ENCODE data around the gene VPS39. TPM values are rescaled to one million over a fixed set of nuclear protein-coding genes. Genes with fewer than 3 reads are reported as not detected.

VPS39 gene
- total and polyA plus RNA-seq, 2 of the 8 experiments (the other 6 are each of a cell fraction or from before 2014, with no cell fraction given) = 34.4 to 36.6 TPM

GRCh38 chr15:42152196-42152920, 55.7 kb downstream of the VPS39 start:
- Histone ChIP-seq H2BK20ac (ENCODE audit: low read length) (no peak overlapping the region), H4K20me1 (replicated peaks in 1 of 2; ENCODE audit: control insufficient read depth in 1 of 2, insufficient read depth in 2 of 2, low read length in 2 of 2) (peaks cover 0 to 6% of the 10 kb centered on the region in 2 experiments), H2BK120ac (replicated peaks; ENCODE audit: low read depth, low read length) (no peak overlapping the region), H4K8ac (ENCODE audit: extremely low read depth, insufficient read depth, low read length) (no peak overlapping the region), H3K27me3 (replicated peaks in 1 of 4; ENCODE audit: control insufficient read depth in 3 of 4, extremely low read depth in 1 of 4, insufficient read depth in 3 of 4, low read length in 3 of 4) (no peaks in the 10 kb centered on the region), H3K4me3 (ENCODE audit: extremely low read depth in 1 of 4, insufficient read depth in 2 of 4, low read depth in 3 of 4, low read length in 4 of 4) (no peak overlapping the region), H3K4ac (replicated peaks; ENCODE audit: insufficient read length, low read depth, low read length) (no peak overlapping the region), H3K14ac (ENCODE audit: insufficient read length) (no peak overlapping the region), H4K91ac (replicated peaks; ENCODE audit: insufficient read length, low read length) (no peak overlapping the region), H3K4me1 (replicated peaks in 1 of 4; ENCODE audit: control insufficient read depth in 3 of 4, insufficient read depth in 4 of 4, low read length in 3 of 4) (peaks cover 0 to 3% (median 0%) of the 10 kb centered on the region in 4 experiments; a peak in 1 of 7 replicates), H3K36me3 (ENCODE audit: control insufficient read depth in 2 of 4, insufficient read depth in 4 of 4, low read length in 3 of 4) (no peaks in the 10 kb centered on the region), H3K4me2 (ENCODE audit: insufficient read depth in 1 of 2, low read depth in 2 of 2, low read length in 2 of 2) (no peak overlapping the region), H2AFZ (ENCODE audit: low read length) (no peak overlapping the region), H2BK15ac (ENCODE audit: low read length) (no peak overlapping the region), H3K27ac (ENCODE audit: low read depth, low read length) (no peak overlapping the region), H2BK12ac (ENCODE audit: low read depth, low read length) (no peak overlapping the region), H2AK5ac (ENCODE audit: low read depth, low read length) (no peak overlapping the region), H3K9me3 (ENCODE audit: insufficient read depth in 2 of 2, low read depth in 1 of 2, low read length in 1 of 2) (no peaks in the 10 kb centered on the region), H3K18ac (ENCODE audit: extremely low read depth, low read length) (no peak overlapping the region), H3K9ac (replicated peaks in 1 of 4; ENCODE audit: extremely low read depth in 1 of 4, low read depth in 3 of 4, low read length in 3 of 4) (no peak overlapping the region), H3K56ac (replicated peaks; ENCODE audit: insufficient read length, low read depth, low read length) (no peak overlapping the region), H3K23ac (ENCODE audit: insufficient read length) (no peak overlapping the region), H3K79me2 (ENCODE audit: control insufficient read depth in 1 of 2, insufficient read depth in 2 of 2, low read length in 2 of 2) (no peaks in the 10 kb centered on the region), H4K5ac (ENCODE audit: insufficient read length, low read depth, low read length) (no peak overlapping the region), H3K79me1 (ENCODE audit: low read depth, low read length) (no peaks in the 10 kb centered on the region), H2BK5ac (ENCODE audit: low read depth, low read length) (no peak overlapping the region), H3K23me2 (ENCODE audit: low read depth, low read length) (no peaks in the 10 kb centered on the region)
- ChIA-PET POLR2A (ENCODE audit: partially characterized antibody) (no interaction called here), CTCF (ENCODE audit: partially characterized antibody) (interaction anchor here (1.0 to 22.6 kb wide), 2 partner anchors 14 to 85 kb away, joined by 3 to 416 read pairs; no protein-coding TSS in a partner anchor)
- DNase-seq (ENCODE audit: low read depth in 1 of 2, low spot score in 2 of 2) (no peak), FAIRE-seq (no peak)
- 96% methylated on average over 13 of the region's 14 CpGs; no CpG with 5 or more reads in 1 of the 2 experiments for WGBS, 2 experiments (ENCODE audit: extremely low coverage in 1 of 2, insufficient coverage in 1 of 2, insufficient read length in 1 of 2, insufficient replicate concordance in 2 of 2, low coverage in 1 of 2, low lambda C conversion rate in 2 of 2, missing lambda C conversion rate in 1 of 2)
- TF ChIP-seq SP2 (IDR thresholded peaks at IDR 0.05; ENCODE audit: low read length) (no peak), ZNF274 (IDR thresholded peaks at IDR 0.05; ENCODE audit: borderline replicate concordance, extremely low read depth, low read length) (no peak), EP300 (IDR thresholded peaks at IDR 0.05; ENCODE audit: borderline replicate concordance in 1 of 2, low read depth in 2 of 2, low read length in 2 of 2) (no peak), TEAD4 (IDR thresholded peaks at IDR 0.05; ENCODE audit: low read depth, low read length) (no peak), RNF2 (IDR thresholded peaks at IDR 0.05; ENCODE audit: borderline replicate concordance, low read depth, low read length, missing control alignments, poor library complexity, severe bottlenecking) (no peak), JUND (IDR thresholded peaks at IDR 0.05; ENCODE audit: low read length) (no peak)
